ENCODE measurements around the gene PRXL2B.

GRCh38 chr1:2589431-2590232, 3.1 kb downstream of the PRXL2B start:
- TF ChIP-seq CTCF (IDR thresholded peaks at IDR 0.05) (no peak), POLR2A (IDR thresholded peaks at IDR 0.05) (no peak)
